ENCODE data around the gene CACNG6.

GRCh38 chr19:53961523-53962356 is 29.7 kb upstream of the CACNG6 start:
- TF ChIP-seq, protein P1, sequence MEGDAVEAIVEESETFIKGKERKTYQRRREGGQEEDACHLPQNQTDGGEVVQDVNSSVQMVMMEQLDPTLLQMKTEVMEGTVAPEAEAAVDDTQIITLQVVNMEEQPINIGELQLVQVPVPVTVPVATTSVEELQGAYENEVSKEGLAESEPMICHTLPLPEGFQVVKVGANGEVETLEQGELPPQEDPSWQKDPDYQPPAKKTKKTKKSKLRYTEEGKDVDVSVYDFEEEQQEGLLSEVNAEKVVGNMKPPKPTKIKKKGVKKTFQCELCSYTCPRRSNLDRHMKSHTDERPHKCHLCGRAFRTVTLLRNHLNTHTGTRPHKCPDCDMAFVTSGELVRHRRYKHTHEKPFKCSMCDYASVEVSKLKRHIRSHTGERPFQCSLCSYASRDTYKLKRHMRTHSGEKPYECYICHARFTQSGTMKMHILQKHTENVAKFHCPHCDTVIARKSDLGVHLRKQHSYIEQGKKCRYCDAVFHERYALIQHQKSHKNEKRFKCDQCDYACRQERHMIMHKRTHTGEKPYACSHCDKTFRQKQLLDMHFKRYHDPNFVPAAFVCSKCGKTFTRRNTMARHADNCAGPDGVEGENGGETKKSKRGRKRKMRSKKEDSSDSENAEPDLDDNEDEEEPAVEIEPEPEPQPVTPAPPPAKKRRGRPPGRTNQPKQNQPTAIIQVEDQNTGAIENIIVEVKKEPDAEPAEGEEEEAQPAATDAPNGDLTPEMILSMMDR (IDR thresholded peaks at IDR 0.05), result no peak
- TF ChIP-seq, protein P2, sequence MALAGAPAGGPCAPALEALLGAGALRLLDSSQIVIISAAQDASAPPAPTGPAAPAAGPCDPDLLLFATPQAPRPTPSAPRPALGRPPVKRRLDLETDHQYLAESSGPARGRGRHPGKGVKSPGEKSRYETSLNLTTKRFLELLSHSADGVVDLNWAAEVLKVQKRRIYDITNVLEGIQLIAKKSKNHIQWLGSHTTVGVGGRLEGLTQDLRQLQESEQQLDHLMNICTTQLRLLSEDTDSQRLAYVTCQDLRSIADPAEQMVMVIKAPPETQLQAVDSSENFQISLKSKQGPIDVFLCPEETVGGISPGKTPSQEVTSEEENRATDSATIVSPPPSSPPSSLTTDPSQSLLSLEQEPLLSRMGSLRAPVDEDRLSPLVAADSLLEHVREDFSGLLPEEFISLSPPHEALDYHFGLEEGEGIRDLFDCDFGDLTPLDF (CRISPR knock-in tag; IDR thresholded peaks at IDR 0.05), result no peak
- no peak for TF ChIP-seq MAX (CRISPR knock-in tag; IDR thresholded peaks at IDR 0.05)
